ENCODE data around the gene SPDYE5. TPM values are rescaled to one million over a fixed set of nuclear protein-coding genes. Genes with fewer than 3 reads are reported as not detected.
"Not testable (repeated sequence)": the region's sequence is repeated elsewhere in the genome, so short reads cannot be mapped to it uniquely, and the experiment has no call there.

Gene SPDYE5, protein sequence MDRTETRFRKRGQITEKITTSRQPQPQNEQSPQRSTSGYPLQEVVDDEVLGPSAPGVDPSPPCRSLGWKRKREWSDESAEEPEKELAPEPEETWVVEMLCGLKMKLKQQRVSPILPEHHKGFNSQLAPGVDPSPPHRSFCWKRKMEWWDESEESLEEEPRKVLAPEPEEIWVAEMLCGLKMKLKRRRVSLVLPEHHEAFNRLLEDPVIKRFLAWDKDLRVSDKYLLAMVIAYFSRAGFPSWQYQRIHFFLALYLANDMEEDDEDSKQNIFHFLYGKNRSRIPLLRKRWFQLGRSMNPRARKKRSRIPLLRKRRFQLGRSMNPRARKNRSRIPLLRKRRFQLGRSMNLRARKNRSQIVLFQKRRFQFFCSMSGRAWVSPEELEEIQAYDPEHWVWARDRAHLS
- not detected for total RNA-seq

DNA sequence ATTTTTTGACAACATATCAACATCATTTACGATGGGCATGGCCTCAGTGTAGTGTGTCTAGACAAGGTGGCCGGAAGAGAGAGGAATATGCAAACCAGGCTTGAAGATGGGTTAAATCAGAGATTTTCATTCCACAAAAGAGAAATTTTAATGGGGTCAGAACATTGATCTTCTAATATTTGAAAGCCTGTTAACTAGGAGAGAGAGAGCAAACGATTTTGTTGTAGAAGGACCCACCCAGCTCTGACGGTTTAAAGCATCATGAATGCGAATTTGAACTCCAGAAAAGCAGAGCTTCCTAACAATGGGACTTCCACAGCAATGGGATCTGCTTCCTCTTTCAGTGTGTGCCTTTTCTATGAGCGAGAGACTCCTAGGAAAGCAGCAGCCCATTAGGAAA lies at the start of gene SPDYE5:
Gene SPDYE5 (plus strand): TSS at position 301 of the 400 bp plus-strand sequence. CDS start 1,728 bp downstream, outside the sequence.
- H3K27ac ChIP-seq; H3K4me3 ChIP-seq; H3K4me1 ChIP-seq; H3K36me3 ChIP-seq; H3K27me3 ChIP-seq; intact Hi-C loops (cut with DNase I); H3K9me3 ChIP-seq; DNase-seq (ENCODE audit: extremely low spot score in 2 of 2): not testable (repeated sequence)

DNA sequence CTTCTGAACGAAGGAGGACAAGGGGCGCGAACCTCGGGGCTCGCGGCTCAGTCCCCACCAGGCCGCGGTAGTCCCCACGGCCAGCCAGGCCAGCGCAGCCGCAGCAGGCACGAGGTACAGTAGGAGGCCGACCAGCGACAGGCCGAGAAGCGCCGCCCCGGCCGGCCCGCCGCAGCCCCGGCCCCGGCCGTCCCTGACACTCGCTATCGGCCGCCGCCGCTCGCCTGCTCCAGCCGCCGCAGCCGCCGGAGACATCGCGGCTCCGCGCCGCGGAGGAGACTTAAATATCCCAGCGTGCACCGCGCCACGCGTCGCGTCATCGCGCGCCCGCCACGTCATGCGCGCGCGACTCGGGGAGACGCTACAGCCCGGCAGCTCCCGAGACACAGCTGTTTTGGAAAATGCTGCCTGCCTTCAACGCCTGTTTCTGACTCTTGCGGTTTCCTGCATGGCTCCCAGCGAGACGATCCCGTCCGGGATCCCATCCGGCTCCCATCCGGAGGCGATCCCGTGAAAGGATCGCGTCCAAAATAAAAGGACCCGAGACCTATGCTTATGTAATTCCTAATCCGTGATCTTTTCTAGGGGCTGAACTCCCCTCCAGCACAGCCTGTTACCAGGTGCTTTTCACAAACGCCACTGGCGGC lies 49.5 kb upstream of the SPDYE5 start:
- H3K9me3 ChIP-seq; DNase-seq (ENCODE audit: extremely low spot score in 2 of 2); intact Hi-C loops (cut with DNase I); H3K27me3 ChIP-seq: not testable (repeated sequence)
- Histone ChIP-seq H3K27ac (peak overlapping the region; percentile 83), H3K4me1 (peaks cover 13% of the 10 kb centered on the region), H3K36me3 (peaks cover 0 to 21% of the 10 kb centered on the region in 2 donors), H3K4me3 (peak overlapping the region; percentile 55)
- TF ChIP-seq POLR2A (IDR thresholded peaks at IDR 0.05): peak; percentile 14 to 26

DNA sequence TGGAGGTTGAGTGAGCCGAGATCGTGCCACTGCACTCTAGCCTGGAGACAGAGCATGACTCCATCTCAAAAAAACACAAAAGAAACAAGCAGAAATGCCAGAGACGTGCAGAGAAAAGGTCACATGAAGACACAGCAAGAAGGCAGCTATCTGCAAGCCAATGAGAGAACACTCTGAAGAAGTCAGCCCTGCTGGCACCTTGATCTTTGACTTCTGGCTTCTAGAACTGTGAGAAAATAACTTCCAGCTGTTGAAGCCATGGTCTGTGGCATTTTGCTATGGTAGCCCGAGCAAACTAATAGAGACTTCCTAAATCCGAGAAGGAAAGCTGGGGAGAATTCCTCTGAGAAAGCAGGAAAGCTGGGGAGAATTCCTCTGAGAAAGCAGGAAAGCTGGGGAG lies 42.2 kb upstream of the SPDYE5 start:
- H3K27me3 ChIP-seq; H3K27ac ChIP-seq; H3K9me3 ChIP-seq; H3K4me3 ChIP-seq; H3K4me1 ChIP-seq; intact Hi-C loops (cut with DNase I); H3K36me3 ChIP-seq; DNase-seq (ENCODE audit: extremely low spot score in 2 of 2): not testable (repeated sequence)

DNA sequence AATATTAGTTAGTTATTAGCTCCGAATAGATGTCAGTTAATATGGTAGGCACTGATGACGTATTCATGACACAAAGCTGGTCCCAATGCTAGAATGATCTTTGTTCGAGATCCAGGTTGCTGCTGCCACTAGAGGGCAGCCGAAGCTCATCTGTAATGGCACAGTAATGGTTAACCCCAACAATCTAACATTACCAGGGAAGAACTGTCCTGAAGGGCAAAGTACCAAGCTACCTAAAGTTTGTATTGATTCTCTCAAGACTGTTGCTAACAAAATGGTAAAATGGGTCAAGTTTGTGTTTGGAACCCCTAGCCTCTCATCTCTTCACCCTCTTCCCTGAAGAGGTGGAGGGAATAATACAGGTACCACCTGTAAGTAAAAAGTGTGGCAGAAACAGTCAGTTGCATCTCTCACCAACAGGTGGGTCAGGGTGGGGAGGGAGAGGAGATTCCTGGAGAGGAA lies 39.6 kb upstream of the SPDYE5 start:
- intact Hi-C loops (cut with DNase I); H3K27me3 ChIP-seq; DNase-seq (ENCODE audit: extremely low spot score in 2 of 2); H3K27ac ChIP-seq; H3K4me1 ChIP-seq; H3K9me3 ChIP-seq; H3K36me3 ChIP-seq; H3K4me3 ChIP-seq: not testable (repeated sequence)

DNA sequence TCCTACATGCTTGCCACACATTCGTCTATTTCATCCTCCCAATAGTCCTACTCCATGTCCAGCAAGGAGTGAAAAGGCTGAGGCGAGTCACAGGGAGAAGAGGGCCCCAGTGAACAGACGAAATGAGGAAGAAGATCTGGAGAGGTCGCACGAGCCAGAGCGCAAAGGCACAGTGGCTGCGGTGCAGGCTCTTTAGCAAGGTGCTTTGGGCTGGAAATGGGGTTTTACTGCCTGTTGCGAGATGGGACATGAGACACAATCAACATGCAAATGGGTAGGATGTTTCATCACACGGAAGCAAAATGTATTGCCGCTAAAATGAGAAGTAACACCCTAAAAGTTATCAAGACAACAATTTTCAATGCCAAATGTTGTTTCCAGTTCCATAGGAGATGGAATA lies 35.7 kb upstream of the SPDYE5 start:
- H3K36me3 ChIP-seq; H3K4me3 ChIP-seq; H3K9me3 ChIP-seq; H3K27ac ChIP-seq; H3K4me1 ChIP-seq; DNase-seq (ENCODE audit: extremely low spot score in 2 of 2); intact Hi-C loops (cut with DNase I); H3K27me3 ChIP-seq: not testable (repeated sequence)

DNA sequence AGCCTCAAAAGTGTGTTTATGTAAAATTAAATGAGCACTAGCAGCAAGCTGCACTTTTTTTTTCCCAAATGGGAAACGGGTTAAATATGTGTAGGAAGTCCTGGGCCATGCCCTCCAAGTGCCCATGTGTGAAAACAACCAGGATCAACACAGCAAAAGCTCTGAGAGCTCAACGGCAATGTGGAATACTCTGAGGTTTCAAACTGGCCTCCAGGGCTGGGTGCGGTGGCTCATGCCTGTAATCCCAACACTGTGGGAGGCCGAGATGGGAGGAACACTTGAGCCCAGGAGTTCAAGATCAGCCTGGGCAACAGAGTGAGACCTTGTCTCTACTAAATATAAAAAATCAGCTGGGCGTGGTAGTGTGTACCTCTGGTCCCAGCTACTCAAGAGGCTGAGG lies 34.1 kb upstream of the SPDYE5 start:
- H3K9me3 ChIP-seq; H3K4me1 ChIP-seq; DNase-seq (ENCODE audit: extremely low spot score in 2 of 2); H3K27ac ChIP-seq; H3K36me3 ChIP-seq; H3K4me3 ChIP-seq; H3K27me3 ChIP-seq; intact Hi-C loops (cut with DNase I): not testable (repeated sequence)

DNA sequence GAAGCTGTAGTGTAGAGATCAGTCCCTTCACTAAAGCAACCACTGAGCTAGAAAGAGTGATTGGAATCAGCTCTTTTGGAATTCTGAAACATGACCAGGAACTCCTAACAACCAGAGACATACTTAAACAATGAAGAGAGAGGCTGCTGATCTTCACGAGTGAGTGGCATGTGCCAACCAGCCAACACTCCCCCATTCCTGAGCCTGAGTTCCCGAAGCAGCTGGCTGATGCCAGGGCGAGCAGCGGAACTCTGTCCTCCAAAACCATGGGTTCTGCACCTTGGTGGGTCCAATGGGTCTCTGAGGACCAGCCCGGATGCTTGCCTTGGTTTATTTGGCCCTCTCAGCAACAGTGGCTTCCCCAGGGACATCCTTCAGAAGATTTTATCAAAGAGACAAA lies 31.6 kb upstream of the SPDYE5 start:
- intact Hi-C loops (cut with DNase I); DNase-seq (ENCODE audit: extremely low spot score in 2 of 2); H3K4me1 ChIP-seq: not testable (repeated sequence)

DNA sequence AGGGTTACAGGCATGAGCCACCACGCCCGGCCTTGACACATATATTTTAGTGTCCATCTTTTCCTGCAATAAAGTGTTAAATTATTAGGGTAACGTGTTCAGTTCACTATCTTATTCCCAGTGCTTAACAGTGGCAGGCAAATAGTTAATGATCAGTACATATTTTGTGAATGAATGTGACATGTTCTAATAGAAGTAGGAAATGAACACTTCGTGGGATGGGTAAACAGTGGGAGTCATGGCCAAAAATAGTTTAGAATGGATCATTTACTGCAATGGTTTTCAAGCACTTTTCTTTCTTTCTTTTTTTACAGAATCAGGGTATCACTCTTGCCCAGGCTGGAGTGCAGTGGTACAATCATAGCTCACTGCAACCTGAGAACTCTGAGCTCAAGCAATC lies 22.0 kb upstream of the SPDYE5 start:
- H3K4me3 ChIP-seq; H3K27ac ChIP-seq; DNase-seq (ENCODE audit: extremely low spot score in 2 of 2); H3K4me1 ChIP-seq; H3K27me3 ChIP-seq; H3K9me3 ChIP-seq; intact Hi-C loops (cut with DNase I): not testable (repeated sequence)
- H3K36me3 ChIP-seq: peaks cover 0 to 23% of the 10 kb centered on the region in 2 donors

More for the DNA sequence above, 31.6 kb upstream of the SPDYE5 start:
- H3K27ac ChIP-seq, H3K4me3 ChIP-seq, H3K27me3 ChIP-seq, H3K36me3 ChIP-seq, H3K9me3 ChIP-seq: not testable (repeated sequence)

DNA sequence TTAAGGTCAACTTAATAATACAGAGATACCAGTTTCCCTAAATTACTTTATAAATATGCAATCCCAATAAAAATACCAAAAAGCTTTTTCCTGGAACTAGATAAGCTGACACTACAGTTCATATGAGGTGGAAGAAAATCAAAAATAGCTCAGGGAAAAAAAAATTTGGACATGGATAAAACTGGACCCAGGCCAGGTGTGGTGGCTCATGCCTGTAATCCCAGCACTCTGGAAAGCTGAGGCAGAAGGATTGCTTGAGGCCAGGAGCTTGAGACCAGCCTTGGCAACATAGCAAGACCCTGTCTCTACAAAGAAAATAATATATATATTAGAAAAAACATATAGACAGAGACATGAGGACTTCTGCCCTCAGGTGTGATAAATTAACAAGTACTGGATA lies 14.7 kb upstream of the SPDYE5 start:
- H3K27ac ChIP-seq; H3K4me3 ChIP-seq; DNase-seq (ENCODE audit: extremely low spot score in 2 of 2); H3K4me1 ChIP-seq; H3K9me3 ChIP-seq; intact Hi-C loops (cut with DNase I); H3K27me3 ChIP-seq: not testable (repeated sequence)
- peaks cover 0 to 13% of the 10 kb centered on the region in 2 donors for H3K36me3 ChIP-seq

DNA sequence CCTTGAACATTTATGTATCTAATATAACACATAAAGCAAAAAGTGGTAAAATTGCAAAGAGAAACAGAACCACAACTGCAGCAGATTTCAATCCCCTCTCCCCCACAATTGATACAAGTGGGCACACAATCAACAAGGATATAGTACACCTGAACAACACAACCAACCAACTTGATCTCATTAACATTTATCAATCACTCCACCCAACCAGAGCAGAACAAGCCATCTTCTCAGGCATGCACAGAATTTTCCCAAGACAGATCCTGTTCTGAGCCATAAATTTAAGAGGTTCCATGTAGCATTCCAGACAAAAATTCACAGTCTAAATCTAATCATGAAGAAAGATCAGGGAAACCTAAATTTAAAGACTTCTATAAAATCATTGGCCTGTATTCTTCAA lies 11.8 kb upstream of the SPDYE5 start:
- intact Hi-C loops (cut with DNase I); H3K4me3 ChIP-seq; H3K27ac ChIP-seq; DNase-seq (ENCODE audit: extremely low spot score in 2 of 2); H3K9me3 ChIP-seq; H3K27me3 ChIP-seq; H3K4me1 ChIP-seq; H3K36me3 ChIP-seq: not testable (repeated sequence)

DNA sequence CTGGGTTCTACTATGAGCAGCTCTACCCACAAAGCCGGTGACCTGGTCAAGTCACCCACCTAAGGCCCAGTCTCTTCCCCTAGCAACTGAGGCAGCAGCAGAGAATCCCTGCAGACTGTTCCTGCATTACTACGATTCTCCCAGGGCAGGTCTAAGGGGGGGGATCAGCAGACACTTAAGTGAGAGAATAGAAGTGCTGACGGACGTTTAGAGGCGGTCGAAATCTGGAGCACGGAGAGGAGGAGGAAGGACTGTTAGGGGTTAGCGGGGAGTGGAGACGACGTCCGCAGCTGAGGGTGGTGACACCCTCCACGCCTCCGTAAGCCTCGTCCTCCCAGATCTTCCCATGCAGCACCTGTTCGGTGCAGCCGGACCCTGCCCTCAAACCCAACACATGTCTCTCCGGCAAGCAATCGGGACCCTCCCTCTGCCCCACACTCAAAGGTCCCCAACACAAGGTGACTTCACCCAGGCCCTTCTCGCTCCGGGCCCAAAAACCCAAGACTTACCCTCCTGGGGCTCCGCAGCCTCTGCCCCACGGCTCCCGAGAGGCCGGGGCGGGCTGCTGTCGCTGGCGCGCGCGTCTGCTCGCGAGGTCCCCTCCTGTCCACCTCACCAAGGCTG lies 6.7 kb upstream of the SPDYE5 start:
- H3K36me3 ChIP-seq; H3K4me1 ChIP-seq; H3K9me3 ChIP-seq; DNase-seq (ENCODE audit: extremely low spot score in 2 of 2); H3K27me3 ChIP-seq; intact Hi-C loops (cut with DNase I): not testable (repeated sequence)
- peak overlapping the region; percentile 63 to 69 for H3K4me3 ChIP-seq
- H3K27ac ChIP-seq: peak overlapping the region; percentile 70
